K562 (cell line): ENCODE results near the gene PACSIN2.

Experiments used
- EHMT2 ChIP-seq: fragments of 450-650 bp; IDR thresholded peaks from 2 replicates; pipeline ENCODE4 v1.6.1; 2018; ENCODE audit warnings: antibody characterized with exemption
- FOXA1 ChIP-seq: fragments of 450-650 bp; IDR thresholded peaks from 2 replicates; pipeline ENCODE4 v1.6.1; 2016; ENCODE audit warnings: mild to moderate bottlenecking, borderline replicate concordance
- KAT7 ChIP-seq: sonication (generic); formaldehyde crosslinking; IDR thresholded peaks from 2 replicates; pipeline ENCODE4 v1.8.0; 2022; ENCODE audit warnings: missing genetic modification reagents, mild to moderate bottlenecking, borderline replicate concordance
- NR2C1 ChIP-seq, 2 experiments: fragments of 450-650 bp; IDR thresholded peaks; 2 replicates each; pipeline ENCODE4 v1.6.1; 2017; ENCODE audit warnings: mild to moderate bottlenecking in 2 of 2, antibody characterized with exemption in 1 of 2, inconsistent platforms in 1 of 2, missing compliant biosample characterization in 1 of 2, missing genetic modification characterization in 1 of 2

GRCh38 chr22:43000441-43001175, 14.3 kb downstream of the PACSIN2 start:
- TF ChIP-seq EHMT2: no peak
- TF ChIP-seq NR2C1 (IDR thresholded peaks at IDR 0.05): no peak
- TF ChIP-seq NR2C1 (tag; IDR thresholded peaks at IDR 0.05): no peak
- no peak for TF ChIP-seq KAT7 (CRISPR knock-in tag)
- TF ChIP-seq FOXA1: no peak
